GM12874 (cell line): ENCODE results near the gene ASIC2.

Source experiments
- TF ChIP-seq, protein P1 (sequence below): IDR thresholded peaks from 2 replicates; pipeline ENCODE4 v1.5.1; 2011; ENCODE audit warnings: low read depth, mild to moderate bottlenecking, control low read depth, low read length, moderate library complexity; ENCODE audit not compliant: insufficient read depth

Gene ASIC2

DNA sequence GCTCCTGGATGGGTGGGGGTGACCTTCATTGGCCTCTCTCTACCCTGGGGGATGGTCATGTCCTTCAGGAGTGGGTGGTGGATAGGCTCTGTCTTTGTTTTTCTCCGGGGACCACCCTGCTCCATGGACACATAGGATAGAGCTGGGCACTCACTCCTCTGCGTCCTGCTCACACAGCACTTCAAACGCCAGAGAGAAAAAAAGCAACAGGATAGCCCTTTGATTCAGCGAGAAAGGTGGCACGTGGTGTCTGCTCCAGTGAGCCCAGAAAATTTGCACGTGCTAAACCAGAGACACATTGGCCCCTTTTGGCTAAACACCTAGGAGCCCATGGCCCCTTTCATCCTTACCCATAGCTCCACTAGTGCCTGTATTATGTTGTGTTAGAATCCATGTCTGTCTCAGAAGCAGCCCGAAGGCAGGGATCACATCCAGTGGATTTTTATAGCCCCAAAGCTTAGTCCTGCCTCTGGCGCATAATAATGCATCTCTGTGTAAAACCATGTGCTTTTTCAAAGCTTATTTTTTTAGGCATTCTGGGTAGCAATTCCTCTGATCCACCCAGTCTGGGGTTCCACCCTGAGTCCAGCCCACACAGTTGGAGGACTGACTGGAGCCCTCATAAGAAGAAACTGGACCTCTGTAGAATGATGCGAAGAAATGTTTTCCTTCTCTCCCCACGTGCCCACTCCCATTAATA is 90.1 kb downstream of the ASIC2 start:
- TF ChIP-seq, protein P1, sequence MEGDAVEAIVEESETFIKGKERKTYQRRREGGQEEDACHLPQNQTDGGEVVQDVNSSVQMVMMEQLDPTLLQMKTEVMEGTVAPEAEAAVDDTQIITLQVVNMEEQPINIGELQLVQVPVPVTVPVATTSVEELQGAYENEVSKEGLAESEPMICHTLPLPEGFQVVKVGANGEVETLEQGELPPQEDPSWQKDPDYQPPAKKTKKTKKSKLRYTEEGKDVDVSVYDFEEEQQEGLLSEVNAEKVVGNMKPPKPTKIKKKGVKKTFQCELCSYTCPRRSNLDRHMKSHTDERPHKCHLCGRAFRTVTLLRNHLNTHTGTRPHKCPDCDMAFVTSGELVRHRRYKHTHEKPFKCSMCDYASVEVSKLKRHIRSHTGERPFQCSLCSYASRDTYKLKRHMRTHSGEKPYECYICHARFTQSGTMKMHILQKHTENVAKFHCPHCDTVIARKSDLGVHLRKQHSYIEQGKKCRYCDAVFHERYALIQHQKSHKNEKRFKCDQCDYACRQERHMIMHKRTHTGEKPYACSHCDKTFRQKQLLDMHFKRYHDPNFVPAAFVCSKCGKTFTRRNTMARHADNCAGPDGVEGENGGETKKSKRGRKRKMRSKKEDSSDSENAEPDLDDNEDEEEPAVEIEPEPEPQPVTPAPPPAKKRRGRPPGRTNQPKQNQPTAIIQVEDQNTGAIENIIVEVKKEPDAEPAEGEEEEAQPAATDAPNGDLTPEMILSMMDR: no peak

DNA sequence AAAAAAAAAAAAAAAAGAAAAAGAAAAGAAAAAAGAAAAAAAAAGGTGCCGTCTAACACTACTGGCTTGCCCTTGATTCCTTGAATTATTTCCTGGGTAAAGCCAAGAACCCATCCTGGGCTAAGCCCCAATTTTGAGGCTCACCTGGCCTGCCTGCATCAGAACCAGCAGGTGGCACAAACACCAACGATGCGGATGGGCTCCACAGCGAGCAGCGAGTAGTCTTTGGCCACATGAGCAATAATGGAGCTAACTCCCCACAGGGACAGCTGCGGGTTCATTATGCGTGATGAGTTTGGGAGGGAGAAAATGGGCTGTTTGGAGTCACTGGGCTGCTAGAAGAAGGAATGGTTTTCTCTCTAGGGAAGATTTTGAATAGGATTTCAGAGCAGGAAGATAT is 91.1 kb downstream of the ASIC2 start:
- TF ChIP-seq, protein P1: no peak

DNA sequence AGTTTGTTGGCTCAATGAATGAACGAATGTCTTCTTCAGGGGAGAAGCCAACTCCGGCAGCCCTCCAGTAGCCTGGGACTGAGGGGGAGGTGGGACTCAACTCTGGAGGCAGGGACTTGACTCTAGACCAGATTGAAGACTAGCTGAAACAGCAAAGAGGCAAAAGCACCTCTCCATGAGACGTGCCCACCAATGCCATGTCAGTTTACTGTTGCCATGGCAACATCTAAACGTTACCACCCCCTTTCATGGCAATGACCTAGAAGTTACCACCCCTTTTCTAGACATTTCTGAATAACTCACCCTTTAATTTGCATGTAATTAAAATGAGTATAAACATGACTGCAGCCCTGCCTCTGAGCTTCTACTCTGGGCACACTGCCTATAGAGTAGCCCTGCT is 91.8 kb downstream of the ASIC2 start:
- TF ChIP-seq, protein P1: no peak

DNA sequence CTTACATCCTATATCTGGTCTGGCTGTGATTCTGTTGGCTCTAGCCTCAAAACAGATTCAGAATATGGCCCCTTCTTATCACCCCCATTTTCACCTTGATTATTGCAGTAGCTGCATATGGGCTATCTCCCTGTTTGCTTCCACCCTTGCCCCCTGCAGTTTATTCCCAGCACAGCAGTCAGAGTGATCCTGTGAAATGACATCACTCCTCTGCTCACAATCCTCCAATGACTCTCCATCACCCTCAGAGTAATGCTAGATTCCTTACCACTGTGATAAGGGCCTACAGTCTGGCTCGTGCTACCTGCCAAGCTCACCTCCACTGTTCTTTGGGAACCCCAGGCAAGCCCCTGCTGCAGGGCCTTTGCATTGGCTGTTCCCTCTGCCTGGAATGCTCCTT is 92.5 kb downstream of the ASIC2 start:
- TF ChIP-seq, protein P1: no peak

DNA sequence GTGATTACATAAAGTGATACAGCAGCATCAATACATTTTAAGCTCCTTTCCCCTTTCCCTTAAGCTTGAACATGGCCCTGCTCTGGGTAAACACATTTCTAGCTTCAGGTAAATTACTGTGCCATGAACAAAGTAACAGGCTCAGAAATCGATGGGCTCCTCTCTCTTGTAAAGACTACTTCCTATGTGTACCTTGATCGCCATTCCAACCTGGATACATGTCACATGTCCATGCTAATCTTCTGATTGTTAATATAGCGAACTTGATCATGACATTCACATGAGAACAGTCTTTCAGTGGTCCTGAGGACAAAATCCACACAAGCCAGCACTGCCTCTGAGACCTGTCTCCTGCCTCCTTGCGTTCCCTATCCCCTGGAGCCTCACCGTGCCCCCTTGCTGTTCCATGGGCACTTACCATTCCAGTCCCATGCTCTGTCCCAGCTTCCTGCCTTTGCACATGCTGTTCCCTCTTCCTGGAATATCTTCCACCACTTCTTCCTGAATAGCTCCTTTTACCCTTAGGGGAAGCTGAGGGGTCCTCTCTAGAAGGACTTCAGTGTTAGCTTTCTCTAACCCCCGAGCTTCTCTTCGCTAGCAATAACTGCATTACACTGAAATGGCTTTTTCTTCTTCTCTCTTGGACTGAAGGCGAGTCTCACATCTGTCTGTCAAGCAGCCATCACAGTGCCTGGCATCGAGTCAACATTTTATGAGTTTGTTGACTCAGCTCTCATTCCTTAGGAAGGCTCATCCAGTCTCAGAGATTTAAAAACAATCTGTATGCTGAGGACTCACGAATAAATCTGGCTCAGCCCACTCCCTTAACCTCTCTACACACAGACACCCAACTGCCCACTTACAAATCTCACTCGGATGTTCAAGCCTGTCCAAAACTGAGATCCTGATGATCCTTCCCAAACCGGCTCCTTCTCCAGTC is 93.3 kb downstream of the ASIC2 start:
- TF ChIP-seq, protein P1: no peak

DNA sequence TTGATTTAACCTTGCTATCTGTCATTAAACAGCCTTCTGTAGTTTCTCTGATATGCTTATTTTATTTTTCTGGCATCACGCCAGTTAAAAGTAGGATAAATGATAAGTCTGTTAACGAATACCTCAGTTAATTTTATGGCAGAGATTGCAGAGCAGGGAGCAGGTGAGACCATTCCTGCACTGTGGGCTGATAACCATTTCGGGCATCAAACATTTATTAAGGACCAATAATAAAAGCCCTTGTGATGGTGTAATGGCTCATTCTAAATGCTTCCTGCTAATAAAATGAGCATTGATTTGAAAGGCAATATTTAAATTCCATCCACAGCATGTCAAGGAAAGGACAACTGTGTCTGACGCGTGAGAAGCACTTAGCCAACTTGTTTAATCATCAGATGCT is 94.1 kb downstream of the ASIC2 start:
- TF ChIP-seq, protein P1: no peak

DNA sequence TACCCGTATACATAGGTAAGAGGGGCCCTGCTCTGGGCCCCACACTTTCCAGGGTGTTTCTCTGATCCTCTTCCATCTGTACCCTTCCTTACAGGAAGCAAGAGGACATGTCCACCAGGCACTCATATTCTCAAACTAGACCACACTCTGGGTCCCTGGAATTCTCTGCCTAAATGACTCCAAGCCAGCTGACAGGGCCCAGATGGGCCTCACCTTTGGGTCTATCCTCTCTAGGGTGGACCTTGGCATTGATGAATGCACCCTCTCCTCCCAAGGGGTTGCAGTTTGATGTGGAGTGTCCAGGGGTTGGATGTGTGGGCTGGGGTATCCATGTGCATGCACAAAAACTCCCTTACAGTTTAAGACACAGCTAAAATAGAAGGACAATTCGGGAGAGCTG is 95.8 kb downstream of the ASIC2 start:
- TF ChIP-seq, protein P1: no peak
